Mesenchymal stem cell (in vitro differentiated cells and primary cell): Measurements from ENCODE around the gene FAIM2.

ENCODE experiments used
- DNase-seq: peaks from one replicate; pipeline ENCODE4 v3.0.0-alpha.2; 2013
- H2AFZ ChIP-seq: one replicate; pipeline ENCODE4 v1.6.1; 2013; ENCODE audit warnings: low read depth, mild to moderate bottlenecking, control low read depth, inconsistent platforms, low read length, moderate library complexity
- H2AK5ac ChIP-seq: 2 replicates; pipeline ENCODE4 v1.6.1; 2013; ENCODE audit warnings: low read length, moderate library complexity, mild to moderate bottlenecking, inconsistent platforms; ENCODE audit not compliant: severe bottlenecking
- H2BK120ac ChIP-seq: one replicate; pipeline ENCODE4 v1.6.1; 2013; ENCODE audit warnings: low read depth, mild to moderate bottlenecking, inconsistent platforms, low read length, moderate library complexity
- H2BK12ac ChIP-seq, 2 experiments: one replicate each; pipeline ENCODE4 v1.6.1; 2013; ENCODE audit warnings: inconsistent platforms in 2 of 2, low read length in 2 of 2, mild to moderate bottlenecking in 2 of 2, moderate library complexity in 2 of 2, control low read depth in 1 of 2
- H2BK15ac ChIP-seq: one replicate; pipeline ENCODE4 v1.6.1; 2013; ENCODE audit warnings: mild to moderate bottlenecking, low read depth, inconsistent platforms; ENCODE audit not compliant: poor library complexity, severe bottlenecking
- H2BK5ac ChIP-seq: 2 replicates; pipeline ENCODE4 v1.6.1; 2013; ENCODE audit warnings: low read depth, mild to moderate bottlenecking, low read length, control low read depth, inconsistent platforms; ENCODE audit not compliant: poor library complexity, severe bottlenecking
- H3K14ac ChIP-seq, 2 experiments: one replicate each; pipeline ENCODE4 v1.6.1; 2013; ENCODE audit warnings: inconsistent platforms in 2 of 2, low read length in 2 of 2, control low read depth in 1 of 2, mild to moderate bottlenecking in 1 of 2, moderate library complexity in 1 of 2
- H3K18ac ChIP-seq, 2 experiments: one replicate each; pipeline ENCODE4 v1.6.1; 2013; ENCODE audit warnings: inconsistent platforms in 2 of 2, low read length in 2 of 2, control low read depth in 1 of 2, low read depth in 1 of 2, mild to moderate bottlenecking in 1 of 2
- H3K23ac ChIP-seq, 2 experiments: one replicate each; pipeline ENCODE4 v1.6.1; 2013; ENCODE audit warnings: inconsistent platforms in 2 of 2, low read length in 2 of 2, mild to moderate bottlenecking in 2 of 2, moderate library complexity in 2 of 2, control low read depth in 1 of 2
- H3K27ac ChIP-seq: 2 replicates; pipeline ENCODE4 v1.5.1; 2013; ENCODE audit warnings: mild to moderate bottlenecking, moderate library complexity, low read length, control low read depth, inconsistent platforms; ENCODE audit not compliant: poor library complexity, severe bottlenecking
- H3K27me3 ChIP-seq, 2 experiments: 2 replicates each; pipeline versions ENCODE4 v1.6.1 to v1.7.0; 2013; ENCODE audit warnings: low read length in 2 of 2, mild to moderate bottlenecking in 2 of 2, moderate library complexity in 2 of 2, control low read depth in 1 of 2, inconsistent platforms in 1 of 2; ENCODE audit not compliant: control insufficient read depth in 1 of 2, insufficient read depth in 1 of 2
- H3K36me3 ChIP-seq, 2 experiments: 2 replicates each; pipeline versions ENCODE4 v1.6.1 to v1.7.0; 2013; ENCODE audit warnings: low read length in 2 of 2, control low read depth in 1 of 2, inconsistent platforms in 1 of 2, low read depth in 1 of 2, mild to moderate bottlenecking in 1 of 2; ENCODE audit not compliant: insufficient read depth in 2 of 2, control insufficient read depth in 1 of 2
- H3K4ac ChIP-seq, 2 experiments: one replicate each; pipeline ENCODE4 v1.6.1; 2013; ENCODE audit warnings: inconsistent platforms in 2 of 2, low read length in 2 of 2, mild to moderate bottlenecking in 2 of 2, moderate library complexity in 2 of 2, control low read depth in 1 of 2, low read depth in 1 of 2
- H3K4me1 ChIP-seq: 2 replicates; pipeline ENCODE4 v1.6.1; 2013; ENCODE audit warnings: low read depth, low read length, control low read depth; ENCODE audit not compliant: control insufficient read depth, insufficient read depth
- H3K4me2 ChIP-seq: 2 replicates; pipeline ENCODE4 v1.6.1; 2013; ENCODE audit warnings: low read length, mild to moderate bottlenecking, inconsistent platforms; ENCODE audit not compliant: poor library complexity, severe bottlenecking
- H3K4me3 ChIP-seq, 2 experiments: 2 replicates each; pipeline versions ENCODE4 v1.5.1 to v1.7.0; 2013; ENCODE audit warnings: low read length in 2 of 2, mild to moderate bottlenecking in 2 of 2, control low read depth in 1 of 2, low read depth in 1 of 2; ENCODE audit not compliant: insufficient read depth in 1 of 2
- H3K79me1 ChIP-seq: replicated peaks from 2 replicates; pipeline ENCODE4 v1.6.1; 2013; ENCODE audit warnings: mild to moderate bottlenecking, control low read depth, low read length, inconsistent platforms; ENCODE audit not compliant: poor library complexity, severe bottlenecking
- H3K9ac ChIP-seq: 2 replicates; pipeline ENCODE4 v1.7.0; 2013; ENCODE audit warnings: mild to moderate bottlenecking, low read length, moderate library complexity
- H3K9me3 ChIP-seq: 2 replicates; pipeline ENCODE4 v1.7.0; 2013; ENCODE audit warnings: mild to moderate bottlenecking, low read length; ENCODE audit not compliant: control insufficient read depth
- H4K8ac ChIP-seq: one replicate; pipeline ENCODE4 v1.6.1; 2013; ENCODE audit warnings: inconsistent platforms, mild to moderate bottlenecking, low read length, moderate library complexity
- H4K91ac ChIP-seq: one replicate; pipeline ENCODE4 v1.6.1; 2013; ENCODE audit warnings: mild to moderate bottlenecking, low read length, inconsistent platforms
- WGBS: methylation state at CpG from one replicate; pipeline ENCODE4 v1.1.7; 2013; ENCODE audit warnings: mixed read lengths; 5-methylcytosine and 5-hydroxymethylcytosine counted together

Gene FAIM2

GRCh38 chr12:49870501-49871262, 33.0 kb downstream of the FAIM2 start:
- WGBS, result 96% methylated on average over 8 of the region's 11 CpGs
- Histone ChIP-seq H3K9me3 (no peaks in the 10 kb centered on the region), H2BK15ac (peak overlapping the region; percentile 75), H4K8ac (no peak overlapping the region), H3K27me3 (peaks cover 10 to 21% of the 10 kb centered on the region in 2 experiments), H2BK5ac (no peak overlapping the region), H2BK120ac (no peak overlapping the region), H4K91ac (peak overlapping the region; percentile 88), H3K4me2 (no peak overlapping the region), H2AFZ (no peak overlapping the region), H2BK12ac (peak overlapping the region; percentile 41 to 67), H3K9ac (peak overlapping the region; percentile 7), H3K79me1 (no peaks in the 10 kb centered on the region), H3K27ac (no peak overlapping the region), H3K36me3 (no peaks in the 10 kb centered on the region), H3K4ac (peak overlapping the region in 1 of 2 experiments; percentile 68), H3K23ac (no peak overlapping the region), H3K4me1 (peaks cover 12% of the 10 kb centered on the region), H3K14ac (peak overlapping the region in 1 of 2 experiments; percentile 63), H3K18ac (peak overlapping the region; percentile 16 to 91), H3K4me3 (no peak overlapping the region), H2AK5ac (no peak overlapping the region)
- no peak for DNase-seq

GRCh38 chr12:49869816-49870500, 33.7 kb downstream of the FAIM2 start:
- WGBS, result 95% methylated on average over 14 of the region's 14 CpGs
- H4K91ac ChIP-seq, result peak overlapping the region; percentile 88
- DNase-seq, result no peak
- H3K27me3 ChIP-seq, result peaks cover 17 to 28% of the 10 kb centered on the region in 2 experiments
- H3K23ac ChIP-seq, result no peak overlapping the region
- no peaks in the 10 kb centered on the region for H3K36me3 ChIP-seq
- no peak overlapping the region for H2AK5ac ChIP-seq
- H2BK5ac ChIP-seq, result no peak overlapping the region
- H3K18ac ChIP-seq, result peak overlapping the region; percentile 81 to 91
- peak overlapping the region in 1 of 2 experiments; percentile 64 for H3K14ac ChIP-seq
- peak overlapping the region; percentile 42 to 68 for H3K4ac ChIP-seq
- H2BK12ac ChIP-seq, result peak overlapping the region; percentile 41 to 67
- H3K4me1 ChIP-seq, result peaks cover 12% of the 10 kb centered on the region
- H2AFZ ChIP-seq, result no peak overlapping the region
- peak overlapping the region; percentile 76 for H3K9ac ChIP-seq
- H3K4me2 ChIP-seq, result no peak overlapping the region
- H2BK15ac ChIP-seq, result peak overlapping the region; percentile 39
- peak overlapping the region; percentile 66 for H2BK120ac ChIP-seq
- peak overlapping the region in 1 of 2 experiments; percentile 16 for H3K4me3 ChIP-seq
- no peak overlapping the region for H3K27ac ChIP-seq
- H4K8ac ChIP-seq, result peak overlapping the region; percentile 69
- no peaks in the 10 kb centered on the region for H3K9me3 ChIP-seq
- no peaks in the 10 kb centered on the region for H3K79me1 ChIP-seq

GRCh38 chr12:49868952-49869815, 34.5 kb downstream of the FAIM2 start:
- Histone ChIP-seq H3K9me3 (no peaks in the 10 kb centered on the region), H3K4ac (peak overlapping the region; percentile 42 to 72), H2BK5ac (no peak overlapping the region), H2BK15ac (no peak overlapping the region), H4K91ac (peak overlapping the region; percentile 88), H2AK5ac (no peak overlapping the region), H3K27ac (no peak overlapping the region), H4K8ac (peak overlapping the region; percentile 69), H3K36me3 (no peaks in the 10 kb centered on the region), H3K23ac (no peak overlapping the region), H3K4me3 (peak overlapping the region in 1 of 2 experiments; percentile 23), H3K79me1 (no peaks in the 10 kb centered on the region), H2BK12ac (peak overlapping the region; percentile 90 to 96), H3K4me1 (peaks cover 12% of the 10 kb centered on the region), H2AFZ (no peak overlapping the region), H3K14ac (peak overlapping the region in 1 of 2 experiments; percentile 64), H3K18ac (peak overlapping the region; percentile 81 to 91), H3K27me3 (peaks cover 21 to 29% of the 10 kb centered on the region in 2 experiments), H3K9ac (peak overlapping the region; percentile 76), H2BK120ac (peak overlapping the region; percentile 81), H3K4me2 (no peak overlapping the region)
- DNase-seq, result peak; percentile 98
- 34% methylated on average over 14 of the region's 16 CpGs for WGBS
